GM12801 (cell line): Measurements from ENCODE around the gene MRPL40.

Experiments used
- CTCF ChIP-seq: IDR thresholded peaks from one replicate; pipeline ENCODE4 v1.5.1; 2011; ENCODE audit warnings: control low read depth; ENCODE audit not compliant: insufficient read length; ENCODE audit errors: extremely low read depth

Gene MRPL40

GRCh38 chr22:19394274-19395050 is 37.9 kb upstream of the MRPL40 start:
- no peak for TF ChIP-seq CTCF

- TF ChIP-seq CTCF: no peak
These were observed 37.1 kb upstream of the MRPL40 start for GRCh38 chr22:19395276-19395675.

- TF ChIP-seq CTCF: no peak
These were observed 35.8 kb upstream of the MRPL40 start for GRCh38 chr22:19396561-19396933.

GRCh38 chr22:19396934-19397733 is 35.2 kb upstream of the MRPL40 start:
- no peak for TF ChIP-seq CTCF

- TF ChIP-seq CTCF: no peak
These were observed 34.6 kb upstream of the MRPL40 start for GRCh38 chr22:19397734-19398104.

GRCh38 chr22:19398206-19398605 is 34.1 kb upstream of the MRPL40 start:
- TF ChIP-seq CTCF: no peak

GRCh38 chr22:19398652-19399051 is 33.7 kb upstream of the MRPL40 start:
- no peak for TF ChIP-seq CTCF
